Activated naive CD4-positive, alpha-beta T cell treated with anti-CD3 and anti-CD28 coated beads for 36 hours (primary cell): Measurements from ENCODE around the gene SMURF2. TPM values are rescaled to one million over a fixed set of nuclear protein-coding genes. Genes with fewer than 3 reads are reported as not detected.
A peak's percentile ranks its signal among the peaks of the same experiment; 100 is the strongest.

ENCODE experiments used
- CTCF ChIA-PET: fragments of 350-600 bp; sonication (Branson Sonifier 250); formaldehyde crosslinking; loops from one replicate; lab custom pipeline; 2021; ENCODE audit warnings: antibody characterized with exemption; lab: Charles Lee
- DNase-seq: peaks from one replicate; pipeline ENCODE4 v3.0.0-alpha.2; 2020
- H3K27ac Mint-ChIP-seq: one replicate; pipeline ENCODE4 v1.8.0; 2021; ENCODE audit warnings: mild to moderate bottlenecking, mixed read lengths
- H3K27me3 Mint-ChIP-seq: one replicate; pipeline ENCODE4 v1.8.0; 2021; ENCODE audit warnings: low read depth, mixed read lengths
- H3K36me3 Mint-ChIP-seq: one replicate; pipeline ENCODE4 v1.8.0; 2021; ENCODE audit warnings: low read depth, mixed read lengths
- H3K4me1 Mint-ChIP-seq: one replicate; pipeline ENCODE4 v1.8.0; 2021; ENCODE audit warnings: low read depth, mixed read lengths
- H3K4me3 Mint-ChIP-seq: one replicate; pipeline ENCODE4 v1.8.0; 2021; ENCODE audit warnings: mild to moderate bottlenecking, moderate library complexity, mixed read lengths
- H3K9me3 Mint-ChIP-seq: one replicate; pipeline ENCODE4 v1.8.0; 2021; ENCODE audit warnings: mixed read lengths
- intact Hi-C: fragments of 100-400 bp; cut with micrococcal nuclease; formaldehyde crosslinking; loops from one replicate; pipeline ENCODE4 v1.15.1; 2023
- total RNA-seq, 2 experiments: library from RNA; stranded (reverse); gene quantifications; one replicate each; pipeline ENCODE4 v1.2.3, GENCODE V29; 2021

SMURF2 gene
- total RNA-seq, 2 experiments from 2014 or later: 9.6 to 10.7 TPM

GRCh38 chr17:64638552-64639203 lies 23.4 kb downstream of the SMURF2 start:
- Mint-ChIP-seq H3K4me1 (peaks cover 38% of the 10 kb centered on the region), H3K27me3 (no peaks in the 10 kb centered on the region), H3K36me3 (no peaks in the 10 kb centered on the region), H3K9me3 (no peaks in the 10 kb centered on the region), H3K27ac (no peak overlapping the region), H3K4me3 (no peak overlapping the region)
- CTCF ChIA-PET: interaction anchor here (2.7 kb wide), 1 partner anchor 10 kb away, joined by 8 read pairs; no protein-coding TSS in a partner anchor
- no peak for DNase-seq
- intact Hi-C loops: no loop called here

- CTCF ChIA-PET: interaction anchor here (0.6 to 1.2 kb wide), 5 partner anchors 13 to 406 kb away, joined by 3 to 5 read pairs (median 4); no protein-coding TSS in a partner anchor
- Mint-ChIP-seq H3K9me3 (no peaks in the 10 kb centered on the region), H3K4me1 (peaks cover 56% of the 10 kb centered on the region), H3K27me3 (no peaks in the 10 kb centered on the region), H3K4me3 (no peak overlapping the region), H3K27ac (peak overlapping the region; percentile 11), H3K36me3 (no peaks in the 10 kb centered on the region)
- DNase-seq: no peak
- intact Hi-C loops: loop anchor here (1.0 to 2.0 kb wide), 6 partner anchors 7 to 129 kb away; partner anchors contain the start of genes CEP95 and DDX5
Observed at GRCh38 chr17:64635647-64636305, 26.3 kb downstream of the SMURF2 start.

GRCh38 chr17:64634218-64634617 lies 27.9 kb downstream of the SMURF2 start:
- intact Hi-C loops: loop anchor here (2.0 kb wide), 2 partner anchors 61 to 127 kb away; partner anchors contain the start of genes CEP95 and DDX5

GRCh38 chr17:64632606-64633005 lies 29.5 kb downstream of the SMURF2 start:
- H3K4me3 Mint-ChIP-seq: no peak overlapping the region
- no peaks in the 10 kb centered on the region for H3K36me3 Mint-ChIP-seq
- CTCF ChIA-PET: interaction anchor here (0.6 to 1.3 kb wide), 3 partner anchors 15 to 767 kb away, joined by 3 to 6 read pairs (median 3); no protein-coding TSS in a partner anchor
- intact Hi-C loops: no loop called here
- H3K27me3 Mint-ChIP-seq: no peaks in the 10 kb centered on the region
- no peaks in the 10 kb centered on the region for H3K9me3 Mint-ChIP-seq
- DNase-seq: no peak
- peaks cover 72% of the 10 kb centered on the region for H3K4me1 Mint-ChIP-seq
- no peak overlapping the region for H3K27ac Mint-ChIP-seq

More at GRCh38 chr17:64634218-64634617, 27.9 kb downstream of the SMURF2 start:
- Mint-ChIP-seq H3K36me3 (no peaks in the 10 kb centered on the region), H3K27ac (peak overlapping the region; percentile 48), H3K27me3 (no peaks in the 10 kb centered on the region), H3K9me3 (no peaks in the 10 kb centered on the region), H3K4me1 (peaks cover 61% of the 10 kb centered on the region), H3K4me3 (no peak overlapping the region)
- CTCF ChIA-PET: no interaction called here
- no peak for DNase-seq

GRCh38 chr17:64632194-64632593 lies 29.9 kb downstream of the SMURF2 start:
- no peaks in the 10 kb centered on the region for H3K27me3 Mint-ChIP-seq
- no peak overlapping the region for H3K4me3 Mint-ChIP-seq
- CTCF ChIA-PET: interaction anchor here (0.6 to 1.3 kb wide), 4 partner anchors 14 to 767 kb away, joined by 3 to 6 read pairs (median 3); no protein-coding TSS in a partner anchor
- no peak for DNase-seq
- no peak overlapping the region for H3K27ac Mint-ChIP-seq
- intact Hi-C loops: no loop called here
- H3K36me3 Mint-ChIP-seq: no peaks in the 10 kb centered on the region
- H3K9me3 Mint-ChIP-seq: no peaks in the 10 kb centered on the region
- H3K4me1 Mint-ChIP-seq: peaks cover 75% of the 10 kb centered on the region

GRCh38 chr17:64630309-64631223 lies 31.5 kb downstream of the SMURF2 start:
- DNase-seq: no peak
- no peaks in the 10 kb centered on the region for H3K9me3 Mint-ChIP-seq
- H3K4me3 Mint-ChIP-seq: no peak overlapping the region
- CTCF ChIA-PET: no interaction called here
- no peaks in the 10 kb centered on the region for H3K27me3 Mint-ChIP-seq
- no peaks in the 10 kb centered on the region for H3K36me3 Mint-ChIP-seq
- H3K27ac Mint-ChIP-seq: no peak overlapping the region
- intact Hi-C loops: no loop called here
- H3K4me1 Mint-ChIP-seq: peaks cover 70% of the 10 kb centered on the region

- H3K27me3 Mint-ChIP-seq: no peaks in the 10 kb centered on the region
- no peaks in the 10 kb centered on the region for H3K9me3 Mint-ChIP-seq
- DNase-seq: peak; percentile 61
- no peaks in the 10 kb centered on the region for H3K36me3 Mint-ChIP-seq
- H3K4me3 Mint-ChIP-seq: peak overlapping the region; percentile 8
- no peak overlapping the region for H3K27ac Mint-ChIP-seq
- intact Hi-C loops: loop anchor here (1.0 to 5.0 kb wide), 3 partner anchors 8 to 366 kb away; partner anchors contain the start of gene TEX2
- CTCF ChIA-PET: interaction anchor here (1.0 to 1.2 kb wide), 2 partner anchors 21 to 108 kb away, joined by 3 to 5 read pairs; no protein-coding TSS in a partner anchor
- peaks cover 52% of the 10 kb centered on the region for H3K4me1 Mint-ChIP-seq
Observed at GRCh38 chr17:64628641-64629040, 33.5 kb downstream of the SMURF2 start.

- peak; percentile 31 for DNase-seq
- Mint-ChIP-seq H3K27me3 (no peaks in the 10 kb centered on the region), H3K4me1 (peaks cover 49% of the 10 kb centered on the region), H3K27ac (no peak overlapping the region), H3K4me3 (no peak overlapping the region), H3K9me3 (no peaks in the 10 kb centered on the region), H3K36me3 (no peaks in the 10 kb centered on the region)
- intact Hi-C loops: loop anchor here (1.0 to 5.0 kb wide), 3 partner anchors 9 to 365 kb away; partner anchors contain the start of gene TEX2
- CTCF ChIA-PET: no interaction called here
Observed at GRCh38 chr17:64627797-64628196, 34.3 kb downstream of the SMURF2 start.

GRCh38 chr17:64626827-64627226 lies 35.3 kb downstream of the SMURF2 start:
- intact Hi-C loops: loop anchor here (5.0 kb wide), 1 partner anchor 365 kb away; the partner anchor contains the start of gene TEX2
- H3K27ac Mint-ChIP-seq: no peak overlapping the region
- H3K9me3 Mint-ChIP-seq: no peaks in the 10 kb centered on the region
- H3K4me1 Mint-ChIP-seq: peaks cover 42% of the 10 kb centered on the region
- no peak for DNase-seq
- no peak overlapping the region for H3K4me3 Mint-ChIP-seq
- H3K27me3 Mint-ChIP-seq: no peaks in the 10 kb centered on the region
- CTCF ChIA-PET: interaction anchor here (0.6 to 0.8 kb wide), 2 partner anchors 24 to 251 kb away, joined by 4 to 5 read pairs; no protein-coding TSS in a partner anchor
- no peaks in the 10 kb centered on the region for H3K36me3 Mint-ChIP-seq

- Mint-ChIP-seq H3K4me3 (no peak overlapping the region), H3K9me3 (no peaks in the 10 kb centered on the region), H3K4me1 (peaks cover 31% of the 10 kb centered on the region), H3K36me3 (no peaks in the 10 kb centered on the region), H3K27me3 (no peaks in the 10 kb centered on the region), H3K27ac (no peak overlapping the region)
- intact Hi-C loops: loop anchor here (5.0 kb wide), 1 partner anchor 363 kb away; the partner anchor contains the start of gene TEX2
- DNase-seq: no peak
- CTCF ChIA-PET: no interaction called here
Observed at GRCh38 chr17:64625541-64625940, 36.6 kb downstream of the SMURF2 start.

GRCh38 chr17:64622931-64623654 lies 39.0 kb downstream of the SMURF2 start:
- Mint-ChIP-seq H3K4me3 (no peak overlapping the region), H3K9me3 (no peaks in the 10 kb centered on the region), H3K27ac (no peak overlapping the region), H3K36me3 (no peaks in the 10 kb centered on the region), H3K4me1 (peaks cover 18% of the 10 kb centered on the region), H3K27me3 (no peaks in the 10 kb centered on the region)
- intact Hi-C loops: no loop called here
- CTCF ChIA-PET: interaction anchor here (1.2 to 1.4 kb wide), 2 partner anchors 26 to 203 kb away, joined by 4 read pairs; no protein-coding TSS in a partner anchor
- no peak for DNase-seq
